ENCODE results near the gene RPS21. TPM values are rescaled to one million over a fixed set of nuclear protein-coding genes. Genes with fewer than 3 reads are reported as not detected.

The RPS21 gene
- total RNA-seq, 1 donor from 2014 or later, result 1,629 TPM

DNA sequence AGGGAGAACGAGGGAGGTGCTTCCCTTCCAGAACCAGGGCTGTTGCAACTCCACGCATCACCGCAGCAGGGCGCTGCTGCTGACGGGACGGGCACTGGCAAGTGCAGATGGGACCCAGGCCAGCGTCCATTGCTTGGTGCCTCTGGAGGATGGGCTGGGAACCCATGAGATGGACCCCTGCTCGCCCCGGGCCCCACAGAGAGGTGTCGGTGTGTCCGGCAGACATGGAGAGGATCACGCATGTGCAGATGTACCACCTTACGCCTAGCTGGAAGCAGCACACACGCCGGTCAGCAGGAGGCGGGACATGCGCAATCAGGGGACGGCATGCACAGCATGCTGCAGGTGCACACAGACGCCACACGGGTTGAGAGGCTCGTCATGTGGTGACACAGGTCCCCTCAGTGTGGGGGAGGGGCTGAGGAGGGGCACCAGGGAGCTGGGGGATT lies 14.5 kb downstream of the RPS21 start:
- Mint-ChIP-seq H3K27ac (no peak overlapping the region), H3K36me3 (peaks cover 18% of the 10 kb centered on the region), H3K27me3 (ENCODE audit: insufficient read depth, low read depth) (no peaks in the 10 kb centered on the region), H3K9me3 (no peaks in the 10 kb centered on the region), H3K4me1 (peaks cover 12% of the 10 kb centered on the region), H3K4me3 (no peak overlapping the region)
- no peak overlapping the region for H3K27ac ChIP-seq
- H3K4me3 ChIP-seq, result no peak overlapping the region
- H3K27me3 ChIP-seq, result no peaks in the 10 kb centered on the region
- peak; percentile 60 for DNase-seq (ENCODE audit: low spot score)
- peaks cover 3% of the 10 kb centered on the region for H3F3A ChIP-seq (ENCODE audit: low read depth)
- no peak overlapping the region for H3K4me2 ChIP-seq
- H3K9ac ChIP-seq, result no peak overlapping the region
- H3K79me2 ChIP-seq (ENCODE audit: low read depth), result no peaks in the 10 kb centered on the region
- H3K36me3 ChIP-seq, result no peaks in the 10 kb centered on the region
- H2AFZ ChIP-seq (replicated peaks), result no peak overlapping the region
- H4K20me1 ChIP-seq (ENCODE audit: low read depth), result peaks cover 23% of the 10 kb centered on the region
- no peaks in the 10 kb centered on the region for H3K9me3 ChIP-seq (ENCODE audit: low read depth)
- peaks cover 2% of the 10 kb centered on the region for H3K4me1 ChIP-seq
- no peak for TF ChIP-seq EZH2 (IDR thresholded peaks at IDR 0.05)
- TF ChIP-seq, protein P1, sequence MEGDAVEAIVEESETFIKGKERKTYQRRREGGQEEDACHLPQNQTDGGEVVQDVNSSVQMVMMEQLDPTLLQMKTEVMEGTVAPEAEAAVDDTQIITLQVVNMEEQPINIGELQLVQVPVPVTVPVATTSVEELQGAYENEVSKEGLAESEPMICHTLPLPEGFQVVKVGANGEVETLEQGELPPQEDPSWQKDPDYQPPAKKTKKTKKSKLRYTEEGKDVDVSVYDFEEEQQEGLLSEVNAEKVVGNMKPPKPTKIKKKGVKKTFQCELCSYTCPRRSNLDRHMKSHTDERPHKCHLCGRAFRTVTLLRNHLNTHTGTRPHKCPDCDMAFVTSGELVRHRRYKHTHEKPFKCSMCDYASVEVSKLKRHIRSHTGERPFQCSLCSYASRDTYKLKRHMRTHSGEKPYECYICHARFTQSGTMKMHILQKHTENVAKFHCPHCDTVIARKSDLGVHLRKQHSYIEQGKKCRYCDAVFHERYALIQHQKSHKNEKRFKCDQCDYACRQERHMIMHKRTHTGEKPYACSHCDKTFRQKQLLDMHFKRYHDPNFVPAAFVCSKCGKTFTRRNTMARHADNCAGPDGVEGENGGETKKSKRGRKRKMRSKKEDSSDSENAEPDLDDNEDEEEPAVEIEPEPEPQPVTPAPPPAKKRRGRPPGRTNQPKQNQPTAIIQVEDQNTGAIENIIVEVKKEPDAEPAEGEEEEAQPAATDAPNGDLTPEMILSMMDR (IDR thresholded peaks at IDR 0.05), result peak; percentile 56

DNA sequence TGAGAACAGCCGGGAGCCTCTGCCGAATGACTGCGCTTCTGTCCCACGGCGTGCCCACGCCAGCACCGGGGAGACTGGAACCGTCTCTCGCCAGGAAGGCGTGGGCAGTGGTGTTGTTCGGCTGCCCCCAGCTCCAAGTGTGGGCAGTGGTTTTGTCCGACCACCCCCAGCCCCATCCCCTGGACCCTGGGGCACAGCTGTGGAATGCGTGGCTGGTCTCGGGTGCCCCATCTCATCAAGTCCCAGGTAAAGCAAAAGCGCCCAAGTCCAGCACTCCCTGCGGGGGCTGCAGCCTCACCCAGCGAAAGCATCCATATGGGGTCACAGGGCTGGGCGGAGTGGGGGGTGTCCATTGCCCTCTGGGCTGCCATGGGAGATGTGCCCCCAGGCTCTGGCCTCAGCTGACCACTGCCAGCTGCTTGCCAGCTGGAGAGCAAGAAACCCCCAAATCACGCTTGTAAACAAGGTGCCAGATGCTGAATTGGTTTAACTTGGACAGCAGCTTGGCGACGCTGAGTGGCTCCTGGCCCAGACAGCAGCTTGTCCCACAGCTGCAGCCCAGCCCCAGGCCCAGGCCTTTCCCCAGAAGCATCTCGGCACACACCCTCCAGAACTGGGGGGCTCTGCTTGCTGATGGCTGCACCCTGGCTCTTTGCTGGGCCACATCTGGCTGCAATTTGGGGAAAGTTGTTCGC lies 15.7 kb downstream of the RPS21 start:
- Histone ChIP-seq H3K4me3 (no peak overlapping the region), H3K27ac (no peak overlapping the region), H3K4me2 (no peak overlapping the region), H4K20me1 (ENCODE audit: low read depth) (peaks cover 26% of the 10 kb centered on the region), H2AFZ (replicated peaks) (no peak overlapping the region), H3K9me3 (ENCODE audit: low read depth) (no peaks in the 10 kb centered on the region), H3K36me3 (no peaks in the 10 kb centered on the region), H3K9ac (no peak overlapping the region), H3K27me3 (peaks cover 2% of the 10 kb centered on the region), H3K4me1 (peaks cover 6% of the 10 kb centered on the region), H3F3A (ENCODE audit: low read depth) (peaks cover 3% of the 10 kb centered on the region), H3K79me2 (ENCODE audit: low read depth) (no peaks in the 10 kb centered on the region)
- DNase-seq (ENCODE audit: low spot score), result no peak
- H3K4me1 Mint-ChIP-seq, result peaks cover 12% of the 10 kb centered on the region
- TF ChIP-seq EZH2phosphoT487 (IDR thresholded peaks at IDR 0.05), result no peak
- TF ChIP-seq, protein P1 (IDR thresholded peaks at IDR 0.05), result no peak
- no peak for TF ChIP-seq EZH2 (IDR thresholded peaks at IDR 0.05)
- H3K4me3 Mint-ChIP-seq, result no peak overlapping the region
- no peaks in the 10 kb centered on the region for H3K27me3 Mint-ChIP-seq (ENCODE audit: insufficient read depth, low read depth)
- no peak overlapping the region for H3K27ac Mint-ChIP-seq
- H3K36me3 Mint-ChIP-seq, result peaks cover 13% of the 10 kb centered on the region
- no peaks in the 10 kb centered on the region for H3K9me3 Mint-ChIP-seq

DNA sequence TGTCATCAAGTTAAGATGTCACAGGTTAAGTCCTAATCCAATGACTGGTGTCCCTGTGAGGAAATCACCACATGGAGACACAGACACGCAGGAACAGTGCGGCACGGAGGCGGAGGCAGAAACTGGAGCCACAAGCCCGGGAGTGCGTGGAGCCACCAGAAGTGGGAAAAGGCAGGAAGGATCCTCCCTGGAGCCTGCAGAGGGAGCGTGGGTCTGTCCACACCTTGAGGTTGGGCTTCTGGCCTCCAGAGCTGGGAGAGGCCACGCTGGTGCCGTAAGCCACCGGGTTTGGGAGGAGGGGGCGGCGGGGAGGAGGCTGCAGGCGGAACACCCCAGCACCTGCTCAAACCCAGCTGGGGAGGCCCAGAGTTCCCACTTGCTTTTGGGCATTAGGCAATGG lies 16.4 kb downstream of the RPS21 start:
- Mint-ChIP-seq H3K9me3 (no peaks in the 10 kb centered on the region), H3K27me3 (ENCODE audit: insufficient read depth, low read depth) (peaks cover 3% of the 10 kb centered on the region), H3K4me1 (peaks cover 15% of the 10 kb centered on the region), H3K36me3 (peaks cover 7% of the 10 kb centered on the region), H3K4me3 (peak overlapping the region; percentile 5), H3K27ac (no peak overlapping the region)
- no peak for DNase-seq (ENCODE audit: low spot score)
- Histone ChIP-seq H3F3A (ENCODE audit: low read depth) (peaks cover 3% of the 10 kb centered on the region), H2AFZ (replicated peaks) (no peak overlapping the region), H3K4me1 (peaks cover 7% of the 10 kb centered on the region), H3K4me2 (no peak overlapping the region), H3K9ac (no peak overlapping the region), H3K4me3 (no peak overlapping the region), H3K36me3 (no peaks in the 10 kb centered on the region), H3K27ac (no peak overlapping the region), H3K27me3 (peaks cover 10% of the 10 kb centered on the region), H3K9me3 (ENCODE audit: low read depth) (no peaks in the 10 kb centered on the region), H3K79me2 (ENCODE audit: low read depth) (no peaks in the 10 kb centered on the region), H4K20me1 (ENCODE audit: low read depth) (peaks cover 26% of the 10 kb centered on the region)
- TF ChIP-seq EZH2phosphoT487 (IDR thresholded peaks at IDR 0.05) (no peak), EZH2 (IDR thresholded peaks at IDR 0.05) (no peak)
- TF ChIP-seq, protein P1 (IDR thresholded peaks at IDR 0.05), result no peak
